PC-9 (cell line): ENCODE data around the gene MAP10.

Experiments used
- CTCF ChIP-seq: fragments of 200-600 bp; sonication (generic); conservative IDR thresholded peaks from 2 replicates; pipeline ENCODE4 v1.6.1; 2017; ENCODE audit warnings: mixed run types, antibody characterized with exemption, mild to moderate bottlenecking, moderate library complexity
- EZH2 ChIP-seq: fragments of 200-600 bp; sonication (generic); IDR thresholded peaks from 2 replicates; pipeline ENCODE4 v1.8.0; 2017; ENCODE audit warnings: antibody characterized with exemption, low read depth

GRCh38 chr1:232797856-232798510, 7.2 kb upstream of the MAP10 start:
- no peak for TF ChIP-seq CTCF
- no peak for TF ChIP-seq EZH2
